PC-3 (cell line): ENCODE results near the gene SNX15. TPM values are rescaled to one million over a fixed set of nuclear protein-coding genes. Genes with fewer than 3 reads are reported as not detected.

Experiments
- ATAC-seq: fragments of 200-7000 bp; cut with Tn5 transposase; 2 replicates; pipeline ENCODE4 v1.9.1; 2020; ENCODE audit warnings: mild to moderate bottlenecking, moderate library complexity
- BruUV-seq: library from RNA; stranded (reverse); fragments of 400-500 nt; replicated peaks from 2 replicates; lab custom pipeline; 2021; lab: Mats Ljungman, UMichigan
- CTCF ChIA-PET: fragments of 300-600 bp; sonication (Branson Sonifier 250); formaldehyde crosslinking; loops from one replicate; lab custom pipeline; 2022; ENCODE audit warnings: antibody characterized with exemption; lab: Charles Lee
- POLR2A ChIA-PET: fragments of 300-600 bp; sonication (Branson Sonifier 250); formaldehyde crosslinking; loops from one replicate; lab custom pipeline; 2022; ENCODE audit warnings: antibody characterized with exemption; ENCODE audit not compliant: unreplicated experiment; lab: Charles Lee
- DNase-seq: peaks from one replicate; pipeline ENCODE4 v3.0.0-alpha.2; 2015
- H2AFZ ChIP-seq: fragments of 300-600 bp; sonication (generic); 2 replicates; pipeline ENCODE4 v1.6.0; 2016; ENCODE audit warnings: antibody characterized with exemption, low read length
- H3F3A ChIP-seq: fragments of 300-600 bp; sonication (generic); one replicate; pipeline ENCODE4 v1.6.0; 2017; ENCODE audit warnings: antibody characterized with exemption, low read length, control low read depth, mild to moderate bottlenecking; ENCODE audit not compliant: unreplicated experiment
- H3K27ac ChIP-seq: fragments of 300-600 bp; sonication (generic); 2 replicates; pipeline ENCODE4 v1.5.1; 2016; ENCODE audit warnings: mild to moderate bottlenecking, low read length
- H3K27me3 ChIP-seq: fragments of 300-600 bp; sonication (generic); 2 replicates; pipeline ENCODE4 v1.6.1; 2016; ENCODE audit warnings: low read length, mixed read lengths
- H3K36me3 ChIP-seq: fragments of 300-600 bp; sonication (generic); 2 replicates; pipeline ENCODE4 v1.6.1; 2016; ENCODE audit warnings: low read depth, mixed run types, low read length, mixed read lengths
- H3K4me1 ChIP-seq: fragments of 300-600 bp; sonication (generic); 2 replicates; pipeline ENCODE4 v1.5.1; 2016; ENCODE audit warnings: low read length; ENCODE audit not compliant: insufficient read depth
- H3K4me2 ChIP-seq: fragments of 300-600 bp; sonication (generic); 2 replicates; pipeline ENCODE4 v1.6.0; 2016; ENCODE audit warnings: low read length
- H3K4me3 ChIP-seq: fragments of 300-600 bp; sonication (generic); 2 replicates; pipeline ENCODE4 v1.5.1; 2016; ENCODE audit warnings: mild to moderate bottlenecking, low read length, mixed read lengths
- H3K79me2 ChIP-seq: fragments of 300-600 bp; sonication (generic); 2 replicates; pipeline ENCODE4 v1.6.1; 2017; ENCODE audit warnings: low read length, mixed read lengths
- H3K9ac ChIP-seq: fragments of 300-600 bp; sonication (generic); 2 replicates; pipeline ENCODE4 v1.6.0; 2016; ENCODE audit warnings: mild to moderate bottlenecking, low read length
- H3K9me2 ChIP-seq: fragments of 300-600 bp; sonication (generic); replicated peaks from 2 replicates; pipeline ENCODE4 v1.6.1; 2016; ENCODE audit warnings: mixed run types, low read length, mixed read lengths
- H3K9me3 ChIP-seq: fragments of 300-600 bp; sonication (generic); 2 replicates; pipeline ENCODE4 v1.6.1; 2016; ENCODE audit warnings: low read length, mixed read lengths
- H4K20me1 ChIP-seq: fragments of 300-600 bp; sonication (generic); 2 replicates; pipeline ENCODE4 v1.6.1; 2016; ENCODE audit warnings: low read length, mixed read lengths
- EZH2 ChIP-seq: fragments of 300-600 bp; sonication (generic); IDR thresholded peaks from one replicate; pipeline ENCODE4 v1.6.1; 2017; ENCODE audit warnings: antibody characterized with exemption, mild to moderate bottlenecking, low read length; ENCODE audit not compliant: unreplicated experiment
- EZH2phosphoT487 ChIP-seq: fragments of 300-600 bp; sonication (generic); IDR thresholded peaks from 2 replicates; pipeline ENCODE4 v1.6.1; 2018; ENCODE audit warnings: mild to moderate bottlenecking, antibody characterized with exemption, low read length, borderline replicate concordance
- intact Hi-C: fragments of 100-400 bp; cut with micrococcal nuclease; formaldehyde crosslinking; loops from 2 replicates; pipeline ENCODE4 v1.9.0; 2023
- total RNA-seq: library from RNA; depleted of rRNA; stranded (reverse); fragments of >200 nt; gene quantifications from 2 replicates; pipeline ENCODE4 v1.2.3, GENCODE V29; 2014
- TF ChIP-seq, protein P1 (sequence below): fragments of 300-600 bp; sonication (generic); conservative IDR thresholded peaks from 2 replicates; pipeline ENCODE4 v1.5.1; 2017; ENCODE audit warnings: antibody characterized with exemption, low read depth, mild to moderate bottlenecking, low read length

Gene SNX15
- total RNA-seq, 1 experiment from 2014 or later = 40.4 TPM

DNA sequence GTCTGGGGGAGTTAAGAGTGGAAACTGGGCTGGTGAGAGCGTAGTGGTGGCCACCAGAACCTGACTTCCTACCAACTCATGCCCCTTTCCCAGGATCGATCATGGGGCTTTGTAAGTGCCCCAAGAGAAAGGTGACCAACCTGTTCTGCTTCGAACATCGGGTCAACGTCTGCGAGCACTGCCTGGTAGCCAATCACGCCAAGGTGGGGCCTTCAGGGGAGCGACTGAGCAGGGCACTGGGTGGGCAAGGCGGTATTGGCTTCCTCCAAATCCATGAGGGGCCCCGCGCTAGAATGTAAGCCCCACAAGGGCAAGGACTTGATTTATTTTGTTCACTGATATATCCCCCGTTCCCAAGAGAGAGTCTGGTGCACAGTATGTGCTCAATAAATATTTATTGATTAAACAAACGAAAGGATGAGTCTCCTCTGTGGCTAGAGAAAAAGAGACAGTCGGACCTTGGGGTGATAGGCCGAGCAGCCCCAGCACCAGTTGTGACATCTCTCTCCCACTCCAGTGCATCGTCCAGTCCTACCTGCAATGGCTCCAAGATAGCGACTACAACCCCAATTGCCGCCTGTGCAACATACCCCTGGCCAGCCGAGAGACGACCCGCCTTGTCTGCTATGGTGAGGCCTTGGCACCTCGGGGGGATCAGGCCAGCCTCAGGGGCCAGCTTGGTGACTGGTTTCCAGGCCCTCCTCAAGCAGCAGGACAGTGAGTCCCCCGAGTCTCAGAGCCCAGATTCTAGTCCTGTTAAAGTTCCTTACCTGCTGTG lies 57.5 kb downstream of the SNX15 start:
- no peaks in the 10 kb centered on the region for H3K27me3 ChIP-seq
- DNase-seq (no peak), ATAC-seq (peak; percentile 15)
- peaks cover 30% of the 10 kb centered on the region for H3K36me3 ChIP-seq
- no peaks in the 10 kb centered on the region for H3K9me2 ChIP-seq
- BruUV-seq = TSS peak; percentile 64
- H3K27ac ChIP-seq = peak overlapping the region; percentile 63
- ChIA-PET CTCF (no interaction called here), POLR2A (interaction anchor here (0.5 kb wide), 1 partner anchor 224 kb away, joined by 9 read pairs; no protein-coding TSS in a partner anchor)
- H3F3A ChIP-seq = no peaks in the 10 kb centered on the region
- H3K4me2 ChIP-seq = peak overlapping the region; percentile 91
- H3K9ac ChIP-seq = peak overlapping the region; percentile 96
- TF ChIP-seq, protein P1, sequence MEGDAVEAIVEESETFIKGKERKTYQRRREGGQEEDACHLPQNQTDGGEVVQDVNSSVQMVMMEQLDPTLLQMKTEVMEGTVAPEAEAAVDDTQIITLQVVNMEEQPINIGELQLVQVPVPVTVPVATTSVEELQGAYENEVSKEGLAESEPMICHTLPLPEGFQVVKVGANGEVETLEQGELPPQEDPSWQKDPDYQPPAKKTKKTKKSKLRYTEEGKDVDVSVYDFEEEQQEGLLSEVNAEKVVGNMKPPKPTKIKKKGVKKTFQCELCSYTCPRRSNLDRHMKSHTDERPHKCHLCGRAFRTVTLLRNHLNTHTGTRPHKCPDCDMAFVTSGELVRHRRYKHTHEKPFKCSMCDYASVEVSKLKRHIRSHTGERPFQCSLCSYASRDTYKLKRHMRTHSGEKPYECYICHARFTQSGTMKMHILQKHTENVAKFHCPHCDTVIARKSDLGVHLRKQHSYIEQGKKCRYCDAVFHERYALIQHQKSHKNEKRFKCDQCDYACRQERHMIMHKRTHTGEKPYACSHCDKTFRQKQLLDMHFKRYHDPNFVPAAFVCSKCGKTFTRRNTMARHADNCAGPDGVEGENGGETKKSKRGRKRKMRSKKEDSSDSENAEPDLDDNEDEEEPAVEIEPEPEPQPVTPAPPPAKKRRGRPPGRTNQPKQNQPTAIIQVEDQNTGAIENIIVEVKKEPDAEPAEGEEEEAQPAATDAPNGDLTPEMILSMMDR = no peak
- TF ChIP-seq EZH2 (no peak), EZH2phosphoT487 (no peak)
- H3K79me2 ChIP-seq = peaks cover 57% of the 10 kb centered on the region
- intact Hi-C loops = loop anchor here (2.0 kb wide), 2 partner anchors 42 to 168 kb away; partner anchors contain the start of gene ATG2A
- H3K4me1 ChIP-seq = peaks cover 21% of the 10 kb centered on the region
- no peaks in the 10 kb centered on the region for H3K9me3 ChIP-seq
- peak overlapping the region; percentile 89 for H3K4me3 ChIP-seq
- H4K20me1 ChIP-seq = no peaks in the 10 kb centered on the region
- H2AFZ ChIP-seq = peak overlapping the region; percentile 82

DNA sequence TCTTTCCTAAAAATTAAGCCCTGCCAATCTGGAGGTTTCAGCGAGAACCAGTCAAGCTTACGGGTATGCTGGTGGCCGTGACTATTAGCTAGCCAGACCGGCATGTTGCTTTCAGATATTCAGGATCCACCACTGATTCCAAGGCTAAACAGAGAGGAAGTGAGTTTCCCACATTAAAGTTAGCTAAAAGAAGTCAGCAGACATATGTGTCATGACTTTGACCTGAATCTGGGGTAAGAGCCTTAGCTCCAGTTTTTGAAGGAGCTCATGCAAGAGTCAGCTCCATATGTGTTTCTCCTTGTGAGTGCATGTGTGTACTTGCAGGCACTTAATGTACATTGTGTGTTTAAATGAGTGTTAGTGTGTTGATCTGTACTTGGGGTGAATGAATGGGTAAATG lies 58.2 kb downstream of the SNX15 start:
- peak overlapping the region; percentile 91 for H3K4me2 ChIP-seq

More for the DNA sequence above, 58.2 kb downstream of the SNX15 start:
- peaks cover 52% of the 10 kb centered on the region for H3K79me2 ChIP-seq
- H2AFZ ChIP-seq = no peak overlapping the region
- POLR2A ChIA-PET = interaction anchor here (0.5 kb wide), 1 partner anchor 225 kb away, joined by 9 read pairs; no protein-coding TSS in a partner anchor
- BruUV-seq = no TSS peak
- DNase-seq (no peak), ATAC-seq (no peak)
- no peaks in the 10 kb centered on the region for H3K9me2 ChIP-seq
- peak overlapping the region; percentile 89; the same call in 1 of the 2 replicates for H3K4me3 ChIP-seq
- peaks cover 25% of the 10 kb centered on the region for H3K36me3 ChIP-seq
- no peaks in the 10 kb centered on the region for H3F3A ChIP-seq
- CTCF ChIA-PET = no interaction called here
- peaks cover 21% of the 10 kb centered on the region for H3K4me1 ChIP-seq
- no peaks in the 10 kb centered on the region for H4K20me1 ChIP-seq
- no peak for TF ChIP-seq EZH2phosphoT487
- TF ChIP-seq, protein P1 = no peak
- TF ChIP-seq EZH2 = no peak
- no peaks in the 10 kb centered on the region for H3K9me3 ChIP-seq
- intact Hi-C loops = loop anchor here (2.0 kb wide), 2 partner anchors 43 to 169 kb away; partner anchors contain the start of gene ATG2A
- H3K27me3 ChIP-seq = no peaks in the 10 kb centered on the region
- no peak overlapping the region for H3K27ac ChIP-seq
- H3K9ac ChIP-seq = no peak overlapping the region
